ENCODE measurements around the gene CALCOCO2.
"Not testable (repeated sequence)": the region's sequence is repeated elsewhere in the genome, so short reads cannot be mapped to it uniquely, and the experiment has no call there.

Gene CALCOCO2, protein sequence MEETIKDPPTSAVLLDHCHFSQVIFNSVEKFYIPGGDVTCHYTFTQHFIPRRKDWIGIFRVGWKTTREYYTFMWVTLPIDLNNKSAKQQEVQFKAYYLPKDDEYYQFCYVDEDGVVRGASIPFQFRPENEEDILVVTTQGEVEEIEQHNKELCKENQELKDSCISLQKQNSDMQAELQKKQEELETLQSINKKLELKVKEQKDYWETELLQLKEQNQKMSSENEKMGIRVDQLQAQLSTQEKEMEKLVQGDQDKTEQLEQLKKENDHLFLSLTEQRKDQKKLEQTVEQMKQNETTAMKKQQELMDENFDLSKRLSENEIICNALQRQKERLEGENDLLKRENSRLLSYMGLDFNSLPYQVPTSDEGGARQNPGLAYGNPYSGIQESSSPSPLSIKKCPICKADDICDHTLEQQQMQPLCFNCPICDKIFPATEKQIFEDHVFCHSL

DNA sequence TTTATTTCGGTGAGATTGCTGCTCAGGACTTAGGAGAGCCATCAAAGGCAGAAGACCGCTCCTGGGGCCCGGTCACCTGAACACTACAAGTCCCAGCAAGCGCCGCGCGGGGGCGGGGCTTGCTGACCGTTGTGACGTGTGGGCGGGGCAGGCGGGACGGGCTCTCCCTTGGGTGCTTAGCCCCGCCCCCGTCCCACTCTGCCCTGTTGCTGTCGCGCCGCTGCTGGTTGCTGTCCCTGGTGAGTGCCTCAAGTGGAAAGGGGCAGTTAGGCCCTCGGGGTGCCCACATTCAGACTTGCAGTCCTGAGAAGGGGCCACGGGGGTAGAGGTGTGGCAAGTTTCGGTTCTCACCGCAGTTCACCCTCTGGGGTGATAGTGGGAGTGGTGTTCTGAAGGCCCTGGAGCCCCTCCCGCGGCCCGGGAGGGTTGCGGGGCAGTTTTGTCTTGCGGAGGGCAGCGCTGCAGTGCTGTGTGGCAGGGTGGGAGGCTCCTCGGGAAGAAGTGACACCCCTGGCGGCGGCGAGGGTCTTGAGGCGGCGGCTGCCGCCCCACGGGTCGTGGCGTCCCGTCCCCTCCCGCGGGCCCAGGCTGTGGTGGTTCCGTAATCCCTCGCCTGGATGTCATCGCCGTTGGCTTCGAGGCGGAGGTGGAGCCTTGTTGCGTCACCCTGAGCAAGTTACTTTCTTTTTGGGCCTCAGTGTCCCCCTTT, at the start of gene CALCOCO2:
TSS of gene CALCOCO2 (plus strand) at position 196 of the 709 bp plus-strand sequence. CDS start 10,673 bp downstream, outside the sequence.
- DNase-seq = peak; percentile 84

DNA sequence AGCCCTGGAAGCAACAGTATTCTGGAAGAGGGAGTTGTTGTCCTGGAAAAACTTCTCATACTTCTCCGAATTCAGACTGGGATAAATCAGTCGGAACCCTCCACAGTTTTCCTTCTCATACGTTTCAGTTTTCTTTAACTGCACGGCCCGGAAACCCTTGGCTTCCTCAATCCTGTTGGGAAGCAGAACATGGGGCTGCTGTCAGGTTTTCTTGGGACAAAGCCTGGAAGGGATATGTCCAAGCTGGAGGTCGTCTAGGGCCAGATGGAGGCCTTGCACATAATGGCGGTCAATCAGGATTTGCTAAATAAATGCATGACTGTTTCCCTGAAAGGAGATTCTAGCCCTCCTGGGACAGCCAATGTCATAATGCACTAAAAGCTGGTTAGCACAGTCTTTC, 43.0 kb upstream of the CALCOCO2 start:
- no peak for DNase-seq

DNA sequence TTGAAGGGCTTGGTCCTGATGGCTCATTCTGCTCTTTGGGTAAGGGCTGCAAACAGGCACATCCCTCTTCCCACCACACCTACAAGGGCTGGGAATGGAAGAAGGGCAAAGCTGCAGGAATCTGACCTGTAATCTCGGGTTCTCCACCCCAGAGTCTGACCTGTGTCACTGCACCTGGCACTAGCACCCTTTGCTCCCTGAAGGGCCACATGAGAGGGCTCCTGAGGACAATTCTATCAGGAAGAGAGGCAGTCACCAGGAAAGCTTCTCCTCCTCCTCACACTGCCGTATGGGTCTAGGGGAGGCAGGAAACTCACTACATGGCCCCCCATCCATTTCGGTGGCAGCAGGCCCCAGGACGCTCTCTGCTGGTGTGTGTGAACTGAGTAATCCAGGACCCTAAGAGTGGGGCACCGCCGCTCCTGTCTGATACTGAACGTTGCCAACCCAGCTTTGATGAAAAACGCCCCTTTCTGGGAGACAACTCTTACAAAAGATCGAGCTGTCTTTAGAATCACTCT, 40.2 kb upstream of the CALCOCO2 start:
- DNase-seq = no peak

DNA sequence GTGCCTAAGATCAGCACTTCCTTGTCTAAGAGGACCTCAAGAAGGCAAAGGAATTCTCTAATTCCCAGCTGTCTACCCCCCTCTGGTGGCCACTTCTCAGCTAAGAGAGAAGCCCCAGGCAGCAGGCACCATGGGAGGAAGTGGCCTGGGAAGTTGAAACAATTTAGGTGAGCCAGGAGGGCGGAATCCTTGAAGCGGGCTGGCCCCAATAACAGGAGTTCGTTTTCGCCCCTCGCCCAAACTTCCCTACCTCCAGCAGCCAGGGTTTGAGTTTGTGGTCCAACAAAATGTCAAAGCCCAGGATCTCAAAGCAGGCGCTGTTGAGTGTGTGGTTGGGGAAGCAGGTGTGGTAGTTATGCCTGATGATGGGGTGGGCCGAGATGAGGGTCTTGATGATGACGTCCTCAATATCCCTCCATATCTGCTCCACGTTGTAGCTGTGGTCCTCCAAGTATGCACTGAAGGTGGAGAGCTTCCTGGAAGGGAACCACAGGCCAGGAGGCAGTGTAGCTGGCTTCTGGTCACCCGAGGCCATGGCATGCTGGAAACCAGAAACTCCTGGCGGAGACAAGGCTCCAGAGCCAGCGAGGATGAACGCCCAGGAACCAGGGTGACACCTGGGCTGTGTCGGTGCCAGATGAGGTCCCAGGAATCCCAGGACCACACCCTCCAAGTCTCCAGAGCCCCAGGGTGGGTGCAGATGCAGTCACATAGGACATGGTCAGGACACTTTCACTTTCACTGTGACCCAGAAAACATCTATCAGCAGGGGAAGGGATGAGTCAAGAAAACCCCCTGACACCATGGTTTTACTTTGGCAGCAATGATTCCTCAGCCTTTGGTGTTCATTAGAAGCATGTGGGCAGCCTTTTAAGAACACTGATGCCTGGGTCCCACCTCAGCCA, 39.5 kb upstream of the CALCOCO2 start:
- DNase-seq = peak; percentile 71

DNA sequence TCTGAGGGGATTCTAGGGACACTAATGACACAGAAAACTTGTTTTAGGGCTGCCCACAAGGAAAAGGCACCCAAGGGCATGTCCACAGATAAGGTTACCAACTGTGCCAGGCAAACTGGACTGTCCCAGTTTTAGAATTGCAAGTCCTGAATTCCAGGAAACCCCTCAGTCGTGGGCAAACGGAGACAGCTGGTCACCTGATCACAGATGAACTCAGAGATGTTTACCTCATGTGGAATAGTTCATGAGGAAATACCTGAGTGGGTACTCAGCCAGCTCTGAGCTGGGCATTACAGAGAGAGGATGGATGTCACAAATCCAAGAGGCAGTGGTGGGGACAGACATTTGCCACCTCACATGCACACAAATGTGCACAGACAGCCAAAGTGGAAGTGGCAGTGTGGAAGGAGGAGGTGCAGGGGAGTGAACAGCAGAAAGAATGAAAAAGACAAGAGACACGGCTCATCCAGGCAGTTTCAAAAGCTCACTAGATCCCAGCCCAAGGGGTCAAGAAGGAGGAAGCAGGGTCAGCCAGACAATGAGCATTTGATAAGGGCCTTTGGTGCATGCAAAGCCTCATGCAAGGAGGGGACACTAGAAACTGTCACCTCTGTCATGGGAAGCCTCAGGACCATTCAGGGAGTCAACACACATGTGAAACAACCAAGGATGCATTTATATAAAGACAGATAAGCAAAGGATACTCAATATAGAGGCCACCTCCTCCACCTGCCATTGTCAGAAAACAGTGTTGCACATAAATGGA, 38.6 kb upstream of the CALCOCO2 start:
- no peak for DNase-seq

DNA sequence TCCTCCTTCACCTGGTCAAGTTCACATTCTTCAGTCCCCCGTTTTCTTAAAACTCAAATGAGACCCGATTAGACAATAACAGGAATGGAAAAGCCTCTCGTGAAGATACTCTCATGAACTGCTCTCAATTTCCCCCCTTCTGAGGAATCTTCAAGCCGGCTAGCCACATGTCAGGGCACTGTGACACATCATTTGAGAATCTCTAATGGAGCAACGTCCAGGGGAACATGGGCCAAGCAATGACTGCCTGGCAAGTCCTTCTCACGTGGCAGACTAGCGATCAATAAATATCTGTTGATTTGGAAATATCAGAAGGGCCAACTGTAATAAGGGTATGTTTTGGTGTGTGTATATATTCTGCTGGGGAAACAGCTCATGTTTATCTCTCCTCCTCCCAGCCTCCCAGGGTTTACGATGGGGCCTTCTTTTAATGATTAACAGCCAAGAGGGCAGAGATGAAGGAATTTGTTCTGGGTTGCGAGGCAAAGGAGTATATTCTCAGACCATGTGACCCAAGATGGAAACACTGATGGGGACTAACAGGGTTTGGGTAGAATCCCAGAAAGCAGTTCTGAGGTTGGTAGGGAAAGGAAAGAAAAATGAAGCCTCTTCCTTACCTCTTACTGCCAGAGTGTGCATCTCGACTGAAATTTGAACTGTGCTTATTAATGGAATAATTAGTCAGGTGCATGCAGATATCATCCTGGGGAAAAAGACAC, 35.2 kb upstream of the CALCOCO2 start:
- no peak for DNase-seq

DNA sequence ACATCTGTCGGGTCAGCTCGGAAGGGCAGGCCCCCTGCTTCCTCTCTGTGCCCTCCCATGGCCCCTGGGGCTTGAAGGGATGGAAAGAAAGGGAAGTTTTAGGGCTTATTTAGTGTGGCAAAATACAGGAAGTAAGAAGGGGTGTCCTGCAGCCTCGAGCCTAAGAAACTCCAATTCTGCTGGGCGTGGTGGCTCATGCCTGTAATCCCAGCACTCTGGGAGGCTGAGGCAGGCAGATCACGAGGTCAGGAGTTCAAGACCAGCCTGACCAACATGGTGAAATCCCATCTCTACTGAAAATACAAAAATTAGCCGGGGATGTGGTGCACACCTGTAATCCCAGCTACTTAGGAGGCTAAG, 34.7 kb upstream of the CALCOCO2 start:
- DNase-seq = not testable (repeated sequence)

DNA sequence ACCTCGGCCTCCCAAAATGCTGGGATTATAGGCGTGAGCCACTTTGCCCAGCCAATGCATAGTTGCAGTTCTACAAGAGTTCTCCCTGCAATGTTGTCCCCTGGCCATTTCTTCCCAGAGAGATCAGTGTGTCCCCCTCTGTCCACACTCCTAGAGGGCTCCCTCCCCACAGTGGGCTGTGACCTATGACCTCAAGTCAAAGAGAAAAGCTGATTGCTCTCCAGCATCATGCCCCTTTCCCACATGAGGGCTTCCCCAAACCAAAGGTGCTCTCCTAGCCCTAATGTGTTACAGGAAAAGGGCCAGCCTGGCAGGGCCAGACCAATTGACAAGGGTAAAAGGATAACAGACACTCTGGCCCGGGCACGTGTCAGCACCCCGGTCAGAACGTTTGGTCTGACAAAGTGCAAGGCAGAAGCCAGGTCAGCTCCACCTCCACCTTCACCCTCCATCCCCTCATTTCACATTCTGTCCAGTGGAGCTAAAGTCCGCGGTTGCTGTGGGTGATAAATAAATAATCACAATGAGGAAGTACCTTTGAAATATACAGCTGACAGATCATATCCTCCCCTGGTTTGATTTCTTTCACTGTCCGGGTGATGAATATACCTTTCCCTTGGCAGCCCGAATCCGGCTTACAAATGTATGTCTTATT, 31.6 kb upstream of the CALCOCO2 start:
- peak; percentile 31 for DNase-seq

DNA sequence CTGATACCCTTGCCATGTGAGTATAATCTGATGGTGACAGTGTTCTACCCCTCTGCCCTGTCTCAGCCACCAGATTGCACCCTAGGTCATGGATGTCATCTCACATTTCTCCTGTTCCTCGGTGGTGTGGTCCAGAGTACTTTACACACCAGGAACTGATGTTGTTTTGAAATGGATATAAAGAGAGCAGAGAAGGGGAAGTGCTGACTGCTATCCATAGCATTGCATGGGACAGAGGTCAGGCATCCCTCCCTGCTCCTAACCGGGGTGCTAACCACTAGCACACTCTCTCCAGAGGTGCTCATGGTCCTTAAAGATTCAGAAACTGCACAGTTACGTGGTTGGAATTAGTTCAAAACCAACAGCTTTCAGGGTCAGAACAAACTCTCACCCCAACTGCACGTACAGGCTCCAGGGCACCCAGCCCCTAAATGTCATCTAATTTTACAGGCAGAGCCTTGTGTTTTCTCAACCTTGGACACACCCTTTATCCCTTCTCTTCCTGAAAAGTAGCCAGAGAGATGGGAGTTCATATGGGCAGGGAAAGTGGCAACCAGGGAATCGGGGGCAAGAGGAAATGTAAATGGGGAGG, 30.1 kb upstream of the CALCOCO2 start:
- DNase-seq = no peak

DNA sequence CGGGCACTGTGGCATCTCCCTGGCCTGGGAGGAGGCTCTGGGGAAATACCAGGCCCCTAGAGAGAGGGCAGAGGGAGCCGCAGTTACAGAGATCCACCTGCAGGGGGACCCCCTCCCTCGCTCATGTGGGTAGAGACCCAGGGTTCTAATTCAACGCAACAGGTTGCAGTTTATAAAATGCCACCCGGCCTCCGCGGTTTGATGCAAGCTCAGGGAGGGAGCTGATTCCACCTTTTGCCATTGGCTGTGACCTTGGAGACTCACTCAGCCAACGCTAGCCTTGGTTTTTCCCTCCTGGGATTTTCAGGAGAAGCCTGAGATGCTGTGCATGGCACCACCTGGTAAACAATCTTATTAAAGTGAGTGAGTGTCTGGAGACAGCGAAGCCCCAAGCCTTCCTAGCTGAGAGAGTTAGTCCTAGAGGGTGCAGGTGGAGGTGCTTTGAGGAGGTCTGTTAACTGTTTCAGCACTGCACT, 25.9 kb upstream of the CALCOCO2 start:
- DNase-seq = peak; percentile 27

DNA sequence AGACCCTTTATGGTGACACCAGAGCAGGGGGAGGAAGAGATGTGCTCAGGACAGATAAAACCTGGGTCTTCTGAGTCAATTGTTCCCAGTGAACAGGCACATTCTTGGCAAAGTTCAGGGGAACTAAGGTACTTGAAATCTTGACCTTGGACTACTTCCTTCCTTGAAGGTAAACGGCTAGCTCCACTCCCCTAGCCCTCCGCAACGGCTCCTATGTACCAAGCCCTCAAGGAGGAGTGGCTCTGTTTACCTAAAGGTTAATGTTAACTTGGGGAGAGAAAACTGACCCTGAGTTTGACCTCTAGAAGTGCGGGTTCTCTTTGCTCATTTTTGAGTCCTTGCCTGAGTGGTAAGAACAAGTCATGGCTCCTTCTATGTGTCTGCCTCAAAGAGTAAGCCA, 21.7 kb upstream of the CALCOCO2 start:
- no peak for DNase-seq

DNA sequence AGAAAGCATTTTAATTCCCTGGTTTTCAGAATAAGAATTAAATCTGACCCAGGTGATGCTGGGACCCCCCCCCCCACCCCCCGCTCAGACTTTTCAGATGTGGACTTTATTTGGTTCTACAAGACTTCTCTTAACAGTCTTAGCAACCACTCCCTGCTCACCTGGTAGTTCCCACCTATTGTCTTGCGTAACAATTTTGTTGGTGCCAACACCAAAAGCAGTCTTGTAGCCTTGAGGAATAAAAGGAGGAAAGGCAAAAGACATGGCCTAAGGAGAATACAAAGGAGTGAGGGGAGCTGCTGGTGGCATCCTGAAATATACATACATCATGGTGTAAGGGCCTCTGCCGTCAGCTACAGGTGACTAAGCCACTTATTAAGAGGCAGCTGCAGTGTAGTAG, 18.8 kb upstream of the CALCOCO2 start:
- no peak for DNase-seq

DNA sequence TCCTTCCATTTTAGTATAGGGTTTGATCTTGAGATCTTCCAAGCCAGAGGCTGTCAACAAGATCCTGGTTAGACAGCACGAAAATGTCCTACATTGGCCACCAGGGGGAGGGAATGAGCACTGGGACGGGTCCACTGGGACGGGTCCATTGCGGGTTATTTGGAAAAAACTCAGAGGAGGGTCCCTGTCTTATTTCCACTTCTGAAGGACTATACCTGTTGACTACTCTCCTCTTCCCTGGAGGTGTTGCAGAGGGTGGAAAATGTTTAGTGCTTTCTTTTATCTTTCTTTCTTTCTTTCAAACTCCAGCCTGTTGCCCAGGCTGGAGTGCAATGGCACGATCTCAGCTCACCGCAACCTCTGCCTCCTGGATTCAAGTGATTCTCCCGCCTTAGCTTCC, 16.3 kb upstream of the CALCOCO2 start:
- no peak for DNase-seq

DNA sequence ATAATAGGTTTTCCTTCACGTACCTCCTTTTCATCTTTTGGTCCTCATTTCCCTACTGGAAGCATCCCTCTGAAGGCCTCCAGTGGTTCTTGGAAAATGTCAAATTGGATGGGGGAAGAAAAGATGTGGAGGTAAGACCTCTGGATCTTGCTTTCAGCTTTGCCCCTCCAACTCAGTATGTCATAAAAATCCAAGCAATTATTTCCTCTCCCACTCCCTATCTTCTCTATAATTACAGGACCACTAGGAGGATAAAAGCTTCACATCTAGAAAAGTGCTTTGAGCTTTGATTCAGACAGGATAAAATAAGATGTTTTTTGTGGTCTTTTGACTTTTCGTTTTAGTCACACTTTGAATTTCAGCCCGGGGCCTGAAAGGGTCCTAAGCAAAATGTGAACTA, 15.5 kb upstream of the CALCOCO2 start:
- DNase-seq = no peak

DNA sequence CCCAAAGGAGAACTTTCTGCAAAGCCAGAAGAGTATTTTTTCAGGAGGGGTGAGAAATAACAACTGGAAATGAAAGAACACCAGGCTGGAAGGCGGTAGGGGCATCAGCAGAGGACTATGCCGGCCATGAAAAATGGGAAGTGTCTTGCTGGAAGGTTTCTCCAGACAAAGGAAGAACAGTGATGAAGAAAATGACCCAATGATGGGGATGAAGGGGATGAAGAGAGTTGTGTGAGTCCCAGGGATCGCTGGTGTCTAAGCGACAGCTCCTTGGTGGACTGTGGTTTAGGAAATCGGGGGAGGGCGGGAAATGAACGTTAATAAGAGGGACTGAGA, 14.4 kb upstream of the CALCOCO2 start:
- DNase-seq = no peak

DNA sequence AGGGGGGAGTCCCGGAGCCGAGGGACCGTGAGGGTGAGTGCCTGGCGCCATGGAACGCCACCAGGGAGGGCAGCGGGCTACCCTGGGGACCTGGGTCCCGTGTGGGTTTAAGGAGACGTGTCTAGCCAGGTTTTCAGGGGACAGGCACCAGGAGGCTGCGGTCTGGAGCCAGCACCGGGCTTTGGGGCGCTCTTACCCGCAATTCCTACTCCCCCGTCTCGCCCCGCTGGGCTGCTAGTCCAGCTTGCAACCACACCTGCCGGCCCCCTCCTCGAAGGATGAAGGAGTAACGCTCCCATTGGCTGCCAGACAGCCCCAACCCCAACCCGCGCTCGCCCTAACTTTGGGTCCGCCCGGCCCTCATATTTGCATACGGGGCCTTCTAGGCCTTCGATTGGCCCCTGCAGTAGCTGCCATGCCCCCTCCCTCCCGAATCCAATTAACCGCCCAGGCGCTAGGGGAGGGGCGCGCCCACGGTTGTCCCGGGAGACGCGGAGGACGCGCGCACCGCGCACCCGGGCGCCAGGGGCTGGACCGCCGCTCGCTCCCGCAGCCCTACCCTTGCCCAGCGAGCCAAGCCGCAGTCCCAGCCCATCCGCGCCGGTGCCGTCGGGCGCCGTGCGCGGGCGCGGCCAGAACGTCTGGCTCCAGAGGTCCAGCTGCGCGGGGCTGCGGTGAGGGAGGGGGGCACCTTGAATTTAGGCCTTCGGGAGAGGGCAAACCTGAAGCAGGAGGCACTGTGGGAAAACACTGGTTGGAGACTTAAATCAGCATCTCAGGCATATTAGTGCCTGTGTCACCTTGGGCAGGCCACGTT, 13.9 kb upstream of the CALCOCO2 start, which contains the start of gene TTLL6:
TSS of gene TTLL6 (minus strand) at position 456 of the 817 bp plus-strand sequence. CDS start at position 299, 157 bp downstream.
- DNase-seq = peak; percentile 91

DNA sequence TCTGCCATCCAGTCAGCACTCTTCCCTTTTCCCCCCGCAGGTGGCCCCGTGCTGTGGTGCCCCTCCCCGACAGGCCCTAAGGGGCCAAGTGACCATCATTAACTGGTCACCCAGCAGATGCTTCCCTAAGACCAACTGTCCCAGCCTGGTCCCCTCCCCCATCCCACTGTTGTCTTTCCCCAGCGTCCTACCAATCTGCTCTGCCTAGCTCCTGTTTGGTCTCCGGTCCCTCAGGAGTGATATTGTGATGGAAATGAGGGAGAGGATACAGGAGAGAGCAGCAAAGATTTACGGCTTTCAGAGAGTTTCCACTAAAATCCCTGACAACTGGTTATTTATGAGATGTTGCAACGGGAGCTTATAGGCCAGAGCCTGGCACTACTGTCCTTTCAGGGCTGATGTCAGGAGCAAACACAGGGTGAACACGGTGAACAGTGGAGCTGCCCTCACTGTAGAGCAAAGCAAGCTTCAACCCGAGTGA, 12.4 kb upstream of the CALCOCO2 start:
- DNase-seq = peak; percentile 34

DNA sequence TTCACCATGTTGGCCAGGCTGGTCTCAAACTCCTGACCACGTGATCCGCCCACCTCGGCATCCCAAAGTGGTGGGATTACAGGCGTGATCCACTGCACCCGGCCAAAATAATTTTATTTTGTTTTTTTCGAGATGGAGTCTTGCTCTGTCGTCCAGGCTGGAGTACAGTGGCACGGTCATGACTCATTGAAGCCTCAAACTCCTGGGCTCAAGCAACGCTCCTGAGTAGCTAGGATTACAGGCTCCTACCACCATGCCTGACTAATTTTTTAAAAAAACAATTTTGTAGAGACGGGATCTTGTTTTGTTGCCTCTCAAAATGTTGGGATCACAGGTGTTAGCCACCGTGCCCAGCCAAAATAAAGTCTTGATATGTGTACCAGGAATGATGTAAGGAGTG, 11.4 kb upstream of the CALCOCO2 start:
- no peak for DNase-seq

DNA sequence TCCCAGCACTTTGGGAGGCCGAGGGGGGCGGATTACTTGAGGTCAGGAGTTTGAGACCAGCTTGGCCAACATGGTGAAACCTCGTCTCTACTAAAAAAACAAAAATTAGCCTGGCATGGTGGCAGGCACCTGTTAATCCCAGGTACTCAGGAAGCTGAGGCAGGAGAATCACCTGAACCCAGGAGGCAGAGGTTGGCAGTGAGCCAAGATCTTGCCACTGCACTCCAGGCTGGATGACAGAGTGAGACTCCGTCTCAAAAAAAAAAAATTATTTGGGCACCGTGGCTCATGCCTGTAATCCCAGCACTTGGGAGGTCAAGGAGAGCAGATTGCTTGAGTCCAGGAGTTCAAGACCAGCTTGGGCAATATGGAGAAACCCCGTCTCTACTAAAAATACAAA, 9.9 kb upstream of the CALCOCO2 start:
- peak; percentile 4 for DNase-seq
